T47D (cell line): Measurements from ENCODE around the gene TERT.

ENCODE experiments used
- DNase-seq, 2 experiments: peaks; one replicate each; pipeline versions ENCODE4 v3.0.0 to v3.0.0-alpha.2; 2011 to 2012; ENCODE audit warnings: low read depth in 1 of 2, low spot score in 1 of 2
- JUND ChIP-seq: IDR thresholded peaks from 2 replicates; pipeline ENCODE4 v1.6.1; 2012; ENCODE audit warnings: low read depth
- in situ Hi-C: cut with HindIII; loops from 2 replicates; pipeline ENCODE4 v1.10.0; 2016; ENCODE audit warnings: low sequenced_read_pairs, low pct_unique_long_range_greater_than_20kb

TERT gene

GRCh38 chr5:1302258-1302657 lies 7.4 kb upstream of the TERT start:
- in situ Hi-C loops = no loop called here
- no peak for DNase-seq
- TF ChIP-seq JUND = no peak

GRCh38 chr5:1300581-1301083 lies 5.8 kb upstream of the TERT start:
- in situ Hi-C loops = no loop called here
- DNase-seq = no peak
- no peak for TF ChIP-seq JUND

- in situ Hi-C loops = no loop called here
- no peak for TF ChIP-seq JUND
- no peak for DNase-seq
Observed at GRCh38 chr5:1299961-1300360, 5.1 kb upstream of the TERT start.

GRCh38 chr5:1299511-1299850 lies 4.6 kb upstream of the TERT start:
- DNase-seq = no peak
- no peak for TF ChIP-seq JUND

GRCh38 chr5:1298723-1299510 lies 4.0 kb upstream of the TERT start:
- DNase-seq = no peak
- in situ Hi-C loops = no loop called here
- no peak for TF ChIP-seq JUND

More at GRCh38 chr5:1299511-1299850, 4.6 kb upstream of the TERT start:
- in situ Hi-C loops = no loop called here

- in situ Hi-C loops = no loop called here
- no peak for TF ChIP-seq JUND
- no peak for DNase-seq
Observed at GRCh38 chr5:1298067-1298551, 3.2 kb upstream of the TERT start.

GRCh38 chr5:1297243-1297642 lies 2.4 kb upstream of the TERT start:
- in situ Hi-C loops = no loop called here

GRCh38 chr5:1295650-1296037 lies 776 bp upstream of the TERT start:
- in situ Hi-C loops = no loop called here
- DNase-seq = no peak
- TF ChIP-seq JUND = no peak

More at GRCh38 chr5:1297243-1297642, 2.4 kb upstream of the TERT start:
- DNase-seq = peak in 1 of 2 experiments; percentile 1
- TF ChIP-seq JUND = no peak

GRCh38 chr5:1294206-1294834 lies 548 bp downstream of the TERT start:
- no peak for TF ChIP-seq JUND
- DNase-seq = peak in 1 of 2 experiments; percentile 4
- in situ Hi-C loops = no loop called here

- in situ Hi-C loops = no loop called here
- DNase-seq = peak in 1 of 2 experiments; percentile 0
- TF ChIP-seq JUND = no peak
Observed at GRCh38 chr5:1293416-1294205, 1.3 kb downstream of the TERT start.

GRCh38 chr5:1292846-1293415 lies 1.9 kb downstream of the TERT start:
- no peak for TF ChIP-seq JUND
- in situ Hi-C loops = no loop called here
- DNase-seq = peak in 1 of 2 experiments; percentile 1

- in situ Hi-C loops = no loop called here
- TF ChIP-seq JUND = no peak
- DNase-seq = peak in 1 of 2 experiments; percentile 4
Observed at GRCh38 chr5:1292139-1292538, 2.7 kb downstream of the TERT start.
